Nephron (organoid): ENCODE measurements around the gene KRTAP10-4.

Experiments
- H3K27ac Mint-ChIP-seq, 3 experiments: 2 replicates each; pipeline ENCODE4 v1.8.0; 2020; ENCODE audit warnings: mixed read lengths in 3 of 3, mild to moderate bottlenecking in 2 of 3, moderate library complexity in 1 of 3
- H3K27me3 Mint-ChIP-seq: 2 replicates; pipeline ENCODE4 v1.8.0; 2021; ENCODE audit warnings: low read depth, mild to moderate bottlenecking, moderate library complexity, mixed read lengths
- H3K36me3 Mint-ChIP-seq: 2 replicates; pipeline ENCODE4 v1.8.0; 2020; ENCODE audit warnings: low read depth, mixed read lengths
- H3K4me1 Mint-ChIP-seq: 2 replicates; pipeline ENCODE4 v1.8.0; 2020; ENCODE audit warnings: mixed read lengths
- H3K4me3 Mint-ChIP-seq, 3 experiments: 2 replicates each; pipeline ENCODE4 v1.8.0; 2020; ENCODE audit warnings: mild to moderate bottlenecking in 3 of 3, mixed read lengths in 3 of 3, moderate library complexity in 2 of 3
- H3K9me3 Mint-ChIP-seq: 2 replicates; pipeline ENCODE4 v1.8.0; 2020; ENCODE audit warnings: mixed read lengths
- TF ChIP-seq, protein P1 (sequence below), 3 experiments: fragments of 200-600 bp; sonication (generic); IDR thresholded peaks; one replicate each; pipeline ENCODE4 v1.5.0; 2021; ENCODE audit warnings: antibody characterized with exemption in 3 of 3; ENCODE audit not compliant: unreplicated experiment in 3 of 3

Gene KRTAP10-4

DNA sequence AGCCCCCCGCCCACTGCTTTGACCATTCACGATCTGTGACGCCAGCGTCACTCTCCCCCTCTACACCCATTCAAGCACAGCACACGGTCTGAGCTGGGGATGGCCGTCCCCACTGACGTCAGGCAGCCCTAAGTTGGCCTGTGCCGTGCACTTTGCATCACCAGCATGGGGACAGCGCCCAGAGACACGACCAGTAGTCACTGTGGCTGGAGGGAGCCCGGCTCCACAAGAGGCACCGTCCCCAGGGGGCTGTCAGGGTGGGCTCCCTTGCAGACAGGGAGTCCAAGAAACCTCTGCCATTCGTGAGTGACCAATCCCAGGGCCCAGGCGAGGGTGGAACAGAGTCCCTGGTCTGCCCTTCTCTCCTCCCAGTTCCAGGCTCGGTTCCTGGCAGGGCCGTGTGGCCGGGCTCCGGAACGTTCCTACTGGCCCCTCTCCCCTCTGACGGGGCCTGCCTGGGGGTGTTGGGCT, 40.7 kb downstream of the KRTAP10-4 start:
- no peaks in the 10 kb centered on the region for H3K36me3 Mint-ChIP-seq
- peaks cover 30% of the 10 kb centered on the region for H3K9me3 Mint-ChIP-seq
- H3K4me1 Mint-ChIP-seq = no peaks in the 10 kb centered on the region
- H3K27me3 Mint-ChIP-seq = peaks cover 11% of the 10 kb centered on the region
- no peak overlapping the region for H3K4me3 Mint-ChIP-seq
- TF ChIP-seq, protein P1, sequence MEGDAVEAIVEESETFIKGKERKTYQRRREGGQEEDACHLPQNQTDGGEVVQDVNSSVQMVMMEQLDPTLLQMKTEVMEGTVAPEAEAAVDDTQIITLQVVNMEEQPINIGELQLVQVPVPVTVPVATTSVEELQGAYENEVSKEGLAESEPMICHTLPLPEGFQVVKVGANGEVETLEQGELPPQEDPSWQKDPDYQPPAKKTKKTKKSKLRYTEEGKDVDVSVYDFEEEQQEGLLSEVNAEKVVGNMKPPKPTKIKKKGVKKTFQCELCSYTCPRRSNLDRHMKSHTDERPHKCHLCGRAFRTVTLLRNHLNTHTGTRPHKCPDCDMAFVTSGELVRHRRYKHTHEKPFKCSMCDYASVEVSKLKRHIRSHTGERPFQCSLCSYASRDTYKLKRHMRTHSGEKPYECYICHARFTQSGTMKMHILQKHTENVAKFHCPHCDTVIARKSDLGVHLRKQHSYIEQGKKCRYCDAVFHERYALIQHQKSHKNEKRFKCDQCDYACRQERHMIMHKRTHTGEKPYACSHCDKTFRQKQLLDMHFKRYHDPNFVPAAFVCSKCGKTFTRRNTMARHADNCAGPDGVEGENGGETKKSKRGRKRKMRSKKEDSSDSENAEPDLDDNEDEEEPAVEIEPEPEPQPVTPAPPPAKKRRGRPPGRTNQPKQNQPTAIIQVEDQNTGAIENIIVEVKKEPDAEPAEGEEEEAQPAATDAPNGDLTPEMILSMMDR (IDR thresholded peaks at IDR 0.05; ENCODE audit: unreplicated experiment in 3 of 3) = no peak
- no peak overlapping the region for H3K27ac Mint-ChIP-seq

DNA sequence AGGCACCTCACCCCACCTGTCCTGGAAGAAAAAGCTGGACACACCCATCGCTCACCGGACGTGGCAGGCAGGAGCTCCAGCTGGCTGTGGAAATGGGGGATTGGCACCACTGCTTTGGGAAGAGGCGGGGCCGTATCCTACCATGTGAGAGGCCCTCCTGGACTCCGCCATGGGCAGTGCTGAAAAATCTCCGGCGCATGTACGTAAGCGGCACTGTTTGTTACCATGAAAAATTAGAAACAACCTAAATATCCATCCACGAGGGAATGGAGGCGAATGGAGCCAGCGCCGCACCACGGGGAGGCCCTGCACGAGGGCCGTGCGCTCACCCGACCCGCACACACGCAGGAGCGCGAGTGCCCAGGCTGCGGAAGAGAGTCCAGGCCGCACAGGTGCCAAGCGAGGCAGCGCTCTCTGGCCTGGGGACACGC, 41.4 kb downstream of the KRTAP10-4 start:
- no peak overlapping the region for H3K4me3 Mint-ChIP-seq
- H3K27me3 Mint-ChIP-seq = peaks cover 11% of the 10 kb centered on the region
- no peaks in the 10 kb centered on the region for H3K4me1 Mint-ChIP-seq
- no peaks in the 10 kb centered on the region for H3K36me3 Mint-ChIP-seq
- no peak overlapping the region for H3K27ac Mint-ChIP-seq
- TF ChIP-seq, protein P1 (IDR thresholded peaks at IDR 0.05; ENCODE audit: unreplicated experiment in 3 of 3) = no peak
- H3K9me3 Mint-ChIP-seq = peaks cover 30% of the 10 kb centered on the region

DNA sequence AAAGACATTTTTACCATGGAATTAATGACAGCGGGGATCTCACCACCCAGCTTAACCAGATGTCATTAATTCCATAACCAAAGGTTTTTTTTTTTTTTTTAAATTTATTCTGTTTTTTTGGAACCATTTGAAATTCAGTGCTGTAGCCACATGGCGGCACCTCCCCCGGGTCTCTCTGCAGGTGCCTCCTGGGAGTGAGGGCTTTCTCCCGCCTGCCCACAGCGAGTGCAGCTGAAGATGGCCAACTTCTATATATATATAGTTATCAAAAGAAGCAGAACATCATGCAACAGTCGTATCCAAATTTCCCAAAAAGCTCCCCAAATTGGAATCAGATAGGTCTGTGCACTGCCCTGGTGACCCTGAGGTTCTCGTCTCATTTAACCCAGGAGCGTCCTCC, 41.9 kb downstream of the KRTAP10-4 start:
- Mint-ChIP-seq H3K36me3 (no peaks in the 10 kb centered on the region), H3K27ac (no peak overlapping the region), H3K4me1 (no peaks in the 10 kb centered on the region), H3K27me3 (peaks cover 11% of the 10 kb centered on the region), H3K9me3 (peaks cover 31% of the 10 kb centered on the region), H3K4me3 (no peak overlapping the region)
- TF ChIP-seq, protein P1 (IDR thresholded peaks at IDR 0.05; ENCODE audit: unreplicated experiment in 3 of 3) = no peak

DNA sequence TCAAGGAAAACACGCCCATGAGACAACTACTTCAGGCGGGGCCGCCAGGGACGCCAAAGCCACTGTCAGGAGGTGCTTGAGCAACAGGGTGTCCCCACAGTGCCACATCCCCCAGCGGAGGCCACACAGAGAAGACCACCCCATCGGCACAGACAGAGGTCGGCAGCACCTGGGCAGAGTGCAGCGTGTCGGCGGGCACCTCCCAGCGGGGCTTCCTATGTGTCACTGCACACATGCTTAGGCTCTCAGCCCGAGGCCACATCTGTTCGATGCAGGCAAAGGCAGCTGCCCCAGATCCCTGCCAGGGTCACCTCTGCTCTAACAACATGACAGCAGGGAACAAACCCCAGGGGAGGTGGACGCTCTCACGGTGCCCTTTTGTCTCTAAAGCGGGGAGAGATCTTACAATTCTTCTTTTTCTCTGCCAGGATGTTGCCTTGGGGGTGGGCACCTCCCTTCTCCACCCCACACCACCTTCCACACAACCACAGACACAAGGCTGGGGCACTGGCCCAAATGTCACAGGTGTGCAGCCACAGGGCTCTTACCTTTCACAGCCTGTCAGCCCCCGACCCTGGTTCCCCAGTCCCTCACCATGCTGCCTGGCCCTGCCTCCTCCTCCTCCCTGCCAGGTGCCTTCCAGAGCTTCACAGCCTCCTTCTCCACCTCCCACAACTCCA, 42.5 kb downstream of the KRTAP10-4 start:
- H3K36me3 Mint-ChIP-seq = peaks cover 4% of the 10 kb centered on the region
- peaks cover 11% of the 10 kb centered on the region for H3K27me3 Mint-ChIP-seq
- H3K4me3 Mint-ChIP-seq = no peak overlapping the region
- H3K27ac Mint-ChIP-seq = no peak overlapping the region
- peaks cover 29% of the 10 kb centered on the region for H3K9me3 Mint-ChIP-seq
- no peaks in the 10 kb centered on the region for H3K4me1 Mint-ChIP-seq
- TF ChIP-seq, protein P1 (IDR thresholded peaks at IDR 0.05; ENCODE audit: unreplicated experiment in 3 of 3) = no peak

DNA sequence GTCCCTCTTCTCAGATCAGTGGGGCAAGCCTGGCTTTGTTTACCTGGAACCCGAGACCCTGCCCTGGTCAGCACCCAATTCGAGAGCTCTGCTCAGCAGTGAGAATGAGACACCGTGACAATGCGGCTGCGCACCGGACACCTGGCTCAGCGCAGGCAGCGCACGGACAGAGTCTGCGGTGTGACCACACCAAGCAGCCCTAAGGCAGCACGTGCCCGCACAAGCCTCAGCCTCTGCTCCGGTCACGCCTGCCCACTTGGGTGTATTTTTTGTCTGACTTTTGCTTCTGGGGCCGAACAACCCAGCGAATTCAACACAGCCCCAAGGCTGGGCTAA, 43.0 kb downstream of the KRTAP10-4 start:
- Mint-ChIP-seq H3K36me3 (peaks cover 4% of the 10 kb centered on the region), H3K27ac (no peak overlapping the region), H3K4me1 (no peaks in the 10 kb centered on the region), H3K4me3 (no peak overlapping the region), H3K27me3 (peaks cover 11% of the 10 kb centered on the region), H3K9me3 (peaks cover 25% of the 10 kb centered on the region)
- TF ChIP-seq, protein P1 (IDR thresholded peaks at IDR 0.05; ENCODE audit: unreplicated experiment in 3 of 3) = no peak

DNA sequence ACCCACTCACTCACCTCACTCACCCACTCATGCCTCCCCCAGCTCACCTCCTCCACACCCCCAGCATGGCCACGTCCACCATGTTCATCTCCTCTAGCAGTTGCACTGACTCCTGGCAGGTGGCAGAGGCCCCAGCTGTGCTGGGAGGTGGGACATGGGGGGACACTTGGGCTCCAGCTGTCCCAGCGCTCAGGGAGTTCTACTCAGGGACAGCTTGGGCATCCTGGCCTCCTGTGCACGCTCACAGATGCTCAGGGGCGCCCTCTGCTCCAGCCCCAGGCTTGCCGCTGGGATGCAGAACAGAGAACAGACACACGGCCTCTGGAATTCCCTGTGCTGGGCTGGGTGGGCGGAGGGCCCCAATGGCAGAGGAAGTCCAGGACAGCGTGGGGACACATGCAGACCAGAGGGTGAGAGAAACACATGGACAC, 43.6 kb downstream of the KRTAP10-4 start:
- Mint-ChIP-seq H3K4me3 (no peak overlapping the region), H3K4me1 (no peaks in the 10 kb centered on the region), H3K36me3 (peaks cover 4% of the 10 kb centered on the region), H3K27me3 (peaks cover 11% of the 10 kb centered on the region), H3K9me3 (peaks cover 28% of the 10 kb centered on the region), H3K27ac (no peak overlapping the region)
- TF ChIP-seq, protein P1 (IDR thresholded peaks at IDR 0.05; ENCODE audit: unreplicated experiment in 3 of 3) = no peak
